ENCODE data around the gene ARHGEF28. TPM values are rescaled to one million over a fixed set of nuclear protein-coding genes. Genes with fewer than 3 reads are reported as not detected.

Gene ARHGEF28
- polyA plus RNA-seq, 3 donors: not detected

GRCh38 chr5:73822278-73822988 lies 196.4 kb downstream of the ARHGEF28 start:
- no peaks in the 10 kb centered on the region for H3K79me2 ChIP-seq (ENCODE audit: insufficient read depth, low read length)
- H4K20me1 ChIP-seq (ENCODE audit: insufficient read depth, low read length): no peaks in the 10 kb centered on the region
- H3K27ac ChIP-seq (ENCODE audit: low read depth in 1 of 2, low read length in 2 of 2): no peak overlapping the region
- no peaks in the 10 kb centered on the region for H3K36me3 ChIP-seq (replicated peaks in 1 of 2; ENCODE audit: control insufficient read depth in 1 of 2, insufficient read depth in 2 of 2, low read length in 2 of 2)
- no peak overlapping the region for H3K4me3 ChIP-seq (replicated peaks in 1 of 3; ENCODE audit: low read depth in 2 of 3, low read length in 3 of 3)
- no peaks in the 10 kb centered on the region for H3K4me1 ChIP-seq (ENCODE audit: control insufficient read depth in 1 of 2, insufficient read depth in 2 of 2, low read length in 2 of 2)
- no peaks in the 10 kb centered on the region for H3K36me3 Mint-ChIP-seq
- 100% methylated on average over 1 of the region's 2 CpGs for WGBS (ENCODE audit: insufficient coverage)
- intact Hi-C loops (cut with micrococcal nuclease): no loop called here
- TF ChIP-seq CTCF (IDR thresholded peaks at IDR 0.05): no peak
- H3K9ac ChIP-seq (ENCODE audit: insufficient read depth, low read length, poor library complexity, severe bottlenecking): no peak overlapping the region
- no peaks in the 10 kb centered on the region for H3K27me3 ChIP-seq (ENCODE audit: control insufficient read depth in 2 of 2, insufficient read depth in 2 of 2, low read length in 2 of 2)
- peaks cover 0 to 2% (median 0%) of the 10 kb centered on the region in 7 donors for H3K9me3 Mint-ChIP-seq
- no peak overlapping the region for H3K27ac Mint-ChIP-seq
- no peak for DNase-seq
- H3K27me3 Mint-ChIP-seq (ENCODE audit: low read depth in 3 of 3): peaks cover 0 to 2% (median 0%) of the 10 kb centered on the region in 3 donors
- no peak overlapping the region for H3K4me3 Mint-ChIP-seq
- no peaks in the 10 kb centered on the region for H3K4me1 Mint-ChIP-seq
- no peaks in the 10 kb centered on the region for H3K9me3 ChIP-seq (replicated peaks in 1 of 2; ENCODE audit: control insufficient read depth in 1 of 2, insufficient read depth in 1 of 2, low read length in 2 of 2)
- H2AFZ ChIP-seq (ENCODE audit: insufficient read depth, low read depth, low read length, poor library complexity, severe bottlenecking): no peak overlapping the region
- H3K4me2 ChIP-seq (replicated peaks; ENCODE audit: extremely low read depth, low read length, poor library complexity, severe bottlenecking): no peak overlapping the region

GRCh38 chr5:73822989-73823339 lies 197.0 kb downstream of the ARHGEF28 start:
- H3K27me3 Mint-ChIP-seq (ENCODE audit: low read depth in 3 of 3): peaks cover 0 to 2% (median 0%) of the 10 kb centered on the region in 3 donors
- Histone ChIP-seq H3K4me1 (ENCODE audit: control insufficient read depth in 1 of 2, insufficient read depth in 2 of 2, low read length in 2 of 2) (no peaks in the 10 kb centered on the region), H3K36me3 (replicated peaks in 1 of 2; ENCODE audit: control insufficient read depth in 1 of 2, insufficient read depth in 2 of 2, low read length in 2 of 2) (no peaks in the 10 kb centered on the region), H3K9ac (ENCODE audit: insufficient read depth, low read length, poor library complexity, severe bottlenecking) (no peak overlapping the region), H3K4me3 (replicated peaks in 1 of 3; ENCODE audit: low read depth in 2 of 3, low read length in 3 of 3) (no peak overlapping the region), H3K27me3 (ENCODE audit: control insufficient read depth in 2 of 2, insufficient read depth in 2 of 2, low read length in 2 of 2) (no peaks in the 10 kb centered on the region), H3K9me3 (replicated peaks in 1 of 2; ENCODE audit: control insufficient read depth in 1 of 2, insufficient read depth in 1 of 2, low read length in 2 of 2) (no peaks in the 10 kb centered on the region), H3K4me2 (replicated peaks; ENCODE audit: extremely low read depth, low read length, poor library complexity, severe bottlenecking) (no peak overlapping the region), H3K27ac (ENCODE audit: low read depth in 1 of 2, low read length in 2 of 2) (no peak overlapping the region), H4K20me1 (ENCODE audit: insufficient read depth, low read length) (no peaks in the 10 kb centered on the region), H2AFZ (ENCODE audit: insufficient read depth, low read depth, low read length, poor library complexity, severe bottlenecking) (no peak overlapping the region), H3K79me2 (ENCODE audit: insufficient read depth, low read length) (no peaks in the 10 kb centered on the region)
- no peak overlapping the region for H3K27ac Mint-ChIP-seq
- H3K4me3 Mint-ChIP-seq: no peak overlapping the region
- no CpG with 5 or more reads among the region's 4 CpGs for WGBS (ENCODE audit: insufficient coverage)
- peaks cover 0 to 2% (median 0%) of the 10 kb centered on the region in 7 donors for H3K9me3 Mint-ChIP-seq
- H3K4me1 Mint-ChIP-seq: no peaks in the 10 kb centered on the region
- intact Hi-C loops (cut with micrococcal nuclease): no loop called here
- TF ChIP-seq CTCF (IDR thresholded peaks at IDR 0.05): no peak
- H3K36me3 Mint-ChIP-seq: no peaks in the 10 kb centered on the region
- no peak for DNase-seq

All from CD14-positive monocyte (primary cell).